CD4-positive, CD25-positive, alpha-beta regulatory T cell (primary cell): Measurements from ENCODE around the gene PLK2. TPM values are rescaled to one million over a fixed set of nuclear protein-coding genes. Genes with fewer than 3 reads are reported as not detected.

Experiments
- ATAC-seq, 2 donors: fragments of 150-1000 bp; cut with Tn5 transposase; one replicate each; pipeline ENCODE4 v1.10.0; 2021; ENCODE audit warnings: low read depth in 2 of 2, moderate number of reproducible peaks in 2 of 2, moderate library complexity in 1 of 2
- DNase-seq, 3 donors: peaks; one replicate each; pipeline versions ENCODE4 v3.0.0 to v3.0.0-alpha.2; 2012 to 2022; ENCODE audit warnings: mixed read lengths in 1 of 3
- H3K27ac ChIP-seq: one replicate; pipeline ENCODE4 v1.7.0; 2013; ENCODE audit warnings: mild to moderate bottlenecking, low read length; ENCODE audit not compliant: insufficient read depth, poor library complexity, severe bottlenecking
- H3K27me3 ChIP-seq: one replicate; pipeline ENCODE4 v1.7.0; 2013; ENCODE audit warnings: low read length; ENCODE audit not compliant: control insufficient read depth, insufficient read depth
- H3K36me3 ChIP-seq: one replicate; pipeline ENCODE4 v1.7.0; 2013; ENCODE audit warnings: mild to moderate bottlenecking, low read length, moderate library complexity; ENCODE audit not compliant: control insufficient read depth, insufficient read depth
- H3K4me1 ChIP-seq: 2 replicates; pipeline ENCODE4 v1.7.0; 2013; ENCODE audit warnings: mild to moderate bottlenecking, low read length; ENCODE audit not compliant: insufficient read depth, control insufficient read depth, poor library complexity, severe bottlenecking
- H3K4me3 ChIP-seq: one replicate; pipeline ENCODE4 v1.7.0; 2013; ENCODE audit warnings: low read depth, mild to moderate bottlenecking, low read length, moderate library complexity
- H3K9me3 ChIP-seq, 2 experiments: 1 replicate in 1 of 2; 2 replicates in 1 of 2; pipeline ENCODE4 v1.7.0; 2013; ENCODE audit warnings: low read length in 2 of 2, mild to moderate bottlenecking in 1 of 2, moderate library complexity in 1 of 2; ENCODE audit not compliant: control insufficient read depth in 2 of 2
- H3K27ac Mint-ChIP-seq, 3 donors: one replicate each; pipeline ENCODE4 v1.8.0; 2020 to 2022; ENCODE audit warnings: mild to moderate bottlenecking in 3 of 3, mixed read lengths in 3 of 3, moderate library complexity in 2 of 3
- H3K27me3 Mint-ChIP-seq: one replicate; pipeline ENCODE4 v1.8.0; 2022; ENCODE audit warnings: mild to moderate bottlenecking, mixed read lengths
- H3K36me3 Mint-ChIP-seq: one replicate; pipeline ENCODE4 v1.8.0; 2020; ENCODE audit warnings: mixed read lengths
- H3K4me1 Mint-ChIP-seq, 4 donors: one replicate each; pipeline ENCODE4 v1.8.0; 2020 to 2022; ENCODE audit warnings: mixed read lengths in 4 of 4, mild to moderate bottlenecking in 1 of 4
- H3K4me3 Mint-ChIP-seq, 4 donors: one replicate each; pipeline ENCODE4 v1.8.0; 2020 to 2022; ENCODE audit warnings: mild to moderate bottlenecking in 4 of 4, mixed read lengths in 4 of 4, moderate library complexity in 3 of 4
- H3K9me3 Mint-ChIP-seq, 7 donors: one replicate each; pipeline ENCODE4 v1.8.0; 2020 to 2022; ENCODE audit warnings: mixed read lengths in 7 of 7, mild to moderate bottlenecking in 3 of 7, moderate library complexity in 2 of 7
- polyA plus RNA-seq, 4 donors: library from polyadenylated mRNA; unstranded; fragments of 300-500 nt; fragmentation: Illumina TruSeq; gene quantifications; one replicate each; pipeline ENCODE4 v1.2.3, GENCODE V29; 2021
- total RNA-seq: library from RNA; stranded (reverse); gene quantifications from one replicate; pipeline ENCODE4 v1.2.3, GENCODE V29; 2022

The PLK2 gene
- total and polyA plus RNA-seq, 5 donors from 2014 or later, result 1.4 to 15.8 (median 1.8) TPM; not detected in 2

- peaks cover 0 to 2% (median 0%) of the 10 kb centered on the region in 7 donors for H3K9me3 Mint-ChIP-seq
- H3K4me1 Mint-ChIP-seq, result no peaks in the 10 kb centered on the region
- ATAC-seq, result no peak
- DNase-seq, result no peak
- Histone ChIP-seq H3K27ac (no peak overlapping the region), H3K36me3 (no peaks in the 10 kb centered on the region), H3K27me3 (peaks cover 2% of the 10 kb centered on the region), H3K4me1 (no peaks in the 10 kb centered on the region), H3K9me3 (no peaks in the 10 kb centered on the region), H3K4me3 (no peak overlapping the region)
- no peak overlapping the region for H3K27ac Mint-ChIP-seq
- no peak overlapping the region for H3K4me3 Mint-ChIP-seq
- H3K27me3 Mint-ChIP-seq, result peaks cover 4% of the 10 kb centered on the region
- H3K36me3 Mint-ChIP-seq, result no peaks in the 10 kb centered on the region
These were observed 52.7 kb downstream of the PLK2 start for GRCh38 chr5:58407042-58407719.

- peaks cover 4% of the 10 kb centered on the region for H3K27me3 Mint-ChIP-seq
- H3K4me1 ChIP-seq, result no peaks in the 10 kb centered on the region
- H3K9me3 ChIP-seq, result no peaks in the 10 kb centered on the region
- DNase-seq, result no peak
- H3K4me3 Mint-ChIP-seq, result no peak overlapping the region
- no peaks in the 10 kb centered on the region for H3K36me3 ChIP-seq
- H3K27ac ChIP-seq, result no peak overlapping the region
- no peak for ATAC-seq
- H3K9me3 Mint-ChIP-seq, result peaks cover 0 to 2% (median 0%) of the 10 kb centered on the region in 7 donors
- H3K4me1 Mint-ChIP-seq, result no peaks in the 10 kb centered on the region
- H3K27ac Mint-ChIP-seq, result no peak overlapping the region
- H3K36me3 Mint-ChIP-seq, result no peaks in the 10 kb centered on the region
- H3K27me3 ChIP-seq, result peaks cover 2% of the 10 kb centered on the region
- no peak overlapping the region for H3K4me3 ChIP-seq
These were observed 53.5 kb downstream of the PLK2 start for GRCh38 chr5:58406394-58406793.

DNA sequence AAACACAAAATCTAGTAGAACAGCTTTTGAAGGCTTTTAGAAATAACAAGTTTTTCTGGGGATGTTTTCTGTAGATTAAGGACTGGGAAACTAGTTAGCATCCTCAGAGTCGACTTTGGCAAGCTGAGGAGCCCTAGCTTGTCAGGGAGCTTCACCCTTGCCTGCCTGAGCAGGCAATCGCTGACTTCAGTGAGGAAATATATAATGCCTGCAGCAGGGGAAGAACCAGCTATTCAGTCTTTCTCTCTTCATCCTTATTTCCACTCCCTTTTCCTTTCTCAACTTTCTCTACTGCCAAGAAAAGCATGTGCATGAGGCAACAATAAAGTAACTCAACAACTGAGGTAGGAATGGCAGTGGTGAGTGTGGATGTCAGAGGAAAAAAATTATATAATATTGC lies 54.7 kb downstream of the PLK2 start:
- no peaks in the 10 kb centered on the region for H3K4me1 Mint-ChIP-seq
- H3K27me3 ChIP-seq, result peaks cover 2% of the 10 kb centered on the region
- no peak overlapping the region for H3K4me3 ChIP-seq
- DNase-seq (no peak), ATAC-seq (no peak)
- H3K27ac ChIP-seq, result no peak overlapping the region
- H3K4me3 Mint-ChIP-seq, result no peak overlapping the region
- no peak overlapping the region for H3K27ac Mint-ChIP-seq
- no peaks in the 10 kb centered on the region for H3K36me3 Mint-ChIP-seq
- H3K9me3 Mint-ChIP-seq, result peaks cover 0 to 2% (median 0%) of the 10 kb centered on the region in 7 donors
- peaks cover 4% of the 10 kb centered on the region for H3K27me3 Mint-ChIP-seq
- H3K9me3 ChIP-seq, result no peaks in the 10 kb centered on the region
- H3K36me3 ChIP-seq, result no peaks in the 10 kb centered on the region
- no peaks in the 10 kb centered on the region for H3K4me1 ChIP-seq

DNA sequence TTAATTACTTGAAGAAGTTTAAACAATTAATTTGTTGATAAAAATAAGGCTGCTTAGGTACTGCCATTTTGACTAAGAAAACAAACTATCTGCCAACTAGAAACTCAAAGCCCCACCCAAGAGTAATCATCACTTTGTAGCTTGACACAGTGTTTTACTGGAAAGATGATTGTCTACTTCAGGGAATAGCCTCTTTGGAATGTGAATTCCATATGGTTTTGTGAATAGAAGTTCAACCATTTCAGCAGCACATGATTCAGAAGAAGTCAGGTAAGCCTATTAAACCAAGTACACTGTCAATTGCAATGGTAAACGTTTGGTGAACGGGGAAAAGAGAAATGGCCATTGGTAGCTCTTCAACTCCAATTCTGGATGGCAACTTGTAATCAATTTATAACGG lies 55.2 kb downstream of the PLK2 start:
- no peaks in the 10 kb centered on the region for H3K9me3 ChIP-seq
- H3K4me1 ChIP-seq, result no peaks in the 10 kb centered on the region
- no peak for ATAC-seq
- H3K27me3 Mint-ChIP-seq, result peaks cover 5% of the 10 kb centered on the region
- H3K36me3 ChIP-seq, result no peaks in the 10 kb centered on the region
- H3K27ac Mint-ChIP-seq, result no peak overlapping the region
- H3K27me3 ChIP-seq, result peaks cover 2% of the 10 kb centered on the region
- no peak for DNase-seq
- H3K36me3 Mint-ChIP-seq, result no peaks in the 10 kb centered on the region
- H3K27ac ChIP-seq, result no peak overlapping the region
- H3K9me3 Mint-ChIP-seq, result peaks cover 0 to 2% (median 0%) of the 10 kb centered on the region in 7 donors
- H3K4me3 ChIP-seq, result no peak overlapping the region
- H3K4me3 Mint-ChIP-seq, result no peak overlapping the region
- H3K4me1 Mint-ChIP-seq, result no peaks in the 10 kb centered on the region

Other genes starting within 250 kb of the PLK2 start
- gene GAPT, start 31.3 kb upstream of the PLK2 start, total RNA-seq, result 1.1 TPM
- gene GAPT, start 31.3 kb upstream of the PLK2 start, polyA plus RNA-seq, result 1 to 10 TPM in 1 of 4 donors, under 1 TPM in 2, not detected in 1; 0.15 to 1.3 (median 0.29) TPM
- gene RAB3C, start 123.0 kb upstream of the PLK2 start, total RNA-seq, result not detected
- gene RAB3C, start 123.0 kb upstream of the PLK2 start, polyA plus RNA-seq, result not detected